GM18951 (cell line): ENCODE data around the gene ARHGEF10L.

Experiments
- POLR2A ChIP-seq: IDR thresholded peaks from 4 replicates; pipeline ENCODE4 v1.6.1; 2011; ENCODE audit warnings: mild to moderate bottlenecking; ENCODE audit not compliant: insufficient read length, insufficient read depth; ENCODE audit errors: extremely low read depth
- in situ Hi-C: fragments of 300-500 bp; cut with MboI; formaldehyde crosslinking; loops from one replicate; pipeline ENCODE4 v1.12.0; 2022; ENCODE audit warnings: low sequenced_read_pairs, mixed read lengths, inconsistent platforms; ENCODE audit not compliant: unreplicated experiment

ARHGEF10L gene

GRCh38 chr1:17573518-17574041 lies 34.1 kb downstream of the ARHGEF10L start:
- in situ Hi-C loops: no loop called here
- TF ChIP-seq POLR2A: no peak

- in situ Hi-C loops: no loop called here
- no peak for TF ChIP-seq POLR2A
These were observed 35.0 kb downstream of the ARHGEF10L start for GRCh38 chr1:17574516-17574915.

GRCh38 chr1:17575797-17576518 lies 36.5 kb downstream of the ARHGEF10L start:
- no peak for TF ChIP-seq POLR2A
- in situ Hi-C loops: no loop called here

- in situ Hi-C loops: no loop called here
- TF ChIP-seq POLR2A: no peak
These were observed 37.0 kb downstream of the ARHGEF10L start for GRCh38 chr1:17576519-17576853.

GRCh38 chr1:17577907-17578297 lies 38.4 kb downstream of the ARHGEF10L start:
- in situ Hi-C loops: no loop called here
- no peak for TF ChIP-seq POLR2A

GRCh38 chr1:17579951-17580939 lies 40.7 kb downstream of the ARHGEF10L start:
- in situ Hi-C loops: no loop called here
- TF ChIP-seq POLR2A: no peak

- in situ Hi-C loops: no loop called here
- TF ChIP-seq POLR2A: no peak
These were observed 42.1 kb downstream of the ARHGEF10L start for GRCh38 chr1:17581389-17582123.

- no peak for TF ChIP-seq POLR2A
- in situ Hi-C loops: no loop called here
These were observed 42.8 kb downstream of the ARHGEF10L start for GRCh38 chr1:17582124-17582774.

GRCh38 chr1:17584539-17584938 lies 45.0 kb downstream of the ARHGEF10L start:
- in situ Hi-C loops: no loop called here
- no peak for TF ChIP-seq POLR2A

- in situ Hi-C loops: no loop called here
- no peak for TF ChIP-seq POLR2A
These were observed 45.9 kb downstream of the ARHGEF10L start for GRCh38 chr1:17585266-17585987.

GRCh38 chr1:17586172-17586964 lies 46.9 kb downstream of the ARHGEF10L start:
- in situ Hi-C loops: no loop called here
- no peak for TF ChIP-seq POLR2A

GRCh38 chr1:17587693-17588047 lies 48.2 kb downstream of the ARHGEF10L start:
- in situ Hi-C loops: no loop called here
- no peak for TF ChIP-seq POLR2A
